ENCODE data around the gene SDK1. TPM values are rescaled to one million over a fixed set of nuclear protein-coding genes. Genes with fewer than 3 reads are reported as not detected.

The SDK1 gene
- total RNA-seq, 4 donors from 2014 or later: 2.0 to 9.3 (median 3.8) TPM

DNA sequence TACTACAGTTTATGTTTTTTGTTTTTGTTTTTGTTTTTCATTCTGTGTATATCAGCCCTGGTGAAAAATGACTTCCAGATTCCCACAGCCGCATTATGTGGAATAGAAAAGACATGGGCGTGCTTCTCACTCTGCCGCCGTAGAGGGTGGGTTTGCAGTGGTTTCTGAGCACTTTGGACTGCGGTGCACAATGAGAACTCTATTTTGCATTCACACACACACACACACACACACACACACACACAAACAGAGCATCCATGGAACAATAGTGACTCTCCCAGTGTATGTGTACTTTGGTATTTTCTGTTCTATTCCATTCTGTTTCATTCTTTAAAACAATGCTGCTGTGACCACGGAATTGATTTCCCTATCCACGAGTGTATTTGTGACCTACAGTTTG is 723.8 kb downstream of the SDK1 start:
- no peak for DNase-seq
- H3K27me3 ChIP-seq: peaks cover 0 to 8% (median 0%) of the 10 kb centered on the region in 4 donors
- H3K4me1 ChIP-seq: no peaks in the 10 kb centered on the region
- no peaks in the 10 kb centered on the region for H3K9me3 ChIP-seq
- intact Hi-C loops (cut with DNase I): no loop called here
- H3K36me3 ChIP-seq: no peaks in the 10 kb centered on the region
- no peak overlapping the region for H3K4me3 ChIP-seq
- no peak overlapping the region for H3K27ac ChIP-seq
- no peak for TF ChIP-seq POLR2A (IDR thresholded peaks at IDR 0.05)
- TF ChIP-seq, protein P1, sequence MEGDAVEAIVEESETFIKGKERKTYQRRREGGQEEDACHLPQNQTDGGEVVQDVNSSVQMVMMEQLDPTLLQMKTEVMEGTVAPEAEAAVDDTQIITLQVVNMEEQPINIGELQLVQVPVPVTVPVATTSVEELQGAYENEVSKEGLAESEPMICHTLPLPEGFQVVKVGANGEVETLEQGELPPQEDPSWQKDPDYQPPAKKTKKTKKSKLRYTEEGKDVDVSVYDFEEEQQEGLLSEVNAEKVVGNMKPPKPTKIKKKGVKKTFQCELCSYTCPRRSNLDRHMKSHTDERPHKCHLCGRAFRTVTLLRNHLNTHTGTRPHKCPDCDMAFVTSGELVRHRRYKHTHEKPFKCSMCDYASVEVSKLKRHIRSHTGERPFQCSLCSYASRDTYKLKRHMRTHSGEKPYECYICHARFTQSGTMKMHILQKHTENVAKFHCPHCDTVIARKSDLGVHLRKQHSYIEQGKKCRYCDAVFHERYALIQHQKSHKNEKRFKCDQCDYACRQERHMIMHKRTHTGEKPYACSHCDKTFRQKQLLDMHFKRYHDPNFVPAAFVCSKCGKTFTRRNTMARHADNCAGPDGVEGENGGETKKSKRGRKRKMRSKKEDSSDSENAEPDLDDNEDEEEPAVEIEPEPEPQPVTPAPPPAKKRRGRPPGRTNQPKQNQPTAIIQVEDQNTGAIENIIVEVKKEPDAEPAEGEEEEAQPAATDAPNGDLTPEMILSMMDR (IDR thresholded peaks at IDR 0.05): no peak
- WGBS, 2 donors: 81 to 82% methylated on average over 7 of the region's 7 CpGs

DNA sequence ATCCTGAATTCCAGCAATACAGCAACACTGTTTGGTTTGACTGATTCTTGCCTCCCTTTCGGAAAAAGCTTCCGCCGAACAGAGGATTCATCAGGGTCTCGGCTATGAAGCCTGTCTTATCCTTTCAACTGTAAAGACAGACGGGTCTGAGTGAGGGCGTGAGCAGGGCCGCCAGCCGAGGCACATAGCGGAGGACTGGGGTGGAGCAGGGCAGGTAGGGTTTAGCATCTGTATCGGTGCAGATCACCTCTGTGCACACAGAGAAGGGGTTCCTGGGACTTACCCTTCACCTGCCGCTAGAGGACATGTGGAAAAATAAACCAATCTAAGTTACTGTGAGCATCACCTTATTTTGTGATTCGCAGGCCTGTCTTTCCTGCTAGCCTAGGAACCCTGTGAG is 724.2 kb downstream of the SDK1 start:
- TF ChIP-seq POLR2A (IDR thresholded peaks at IDR 0.05): no peak
- TF ChIP-seq, protein P1 (IDR thresholded peaks at IDR 0.05): no peak
- no peaks in the 10 kb centered on the region for H3K36me3 ChIP-seq
- H3K9me3 ChIP-seq: no peaks in the 10 kb centered on the region
- H3K27ac ChIP-seq: no peak overlapping the region
- H3K27me3 ChIP-seq: peaks cover 0 to 11% (median 0%) of the 10 kb centered on the region in 4 donors
- DNase-seq: no peak
- H3K4me3 ChIP-seq: no peak overlapping the region
- intact Hi-C loops (cut with DNase I): no loop called here
- WGBS, 2 donors: 92 to 93% methylated on average over 12 of the region's 12 CpGs
- no peaks in the 10 kb centered on the region for H3K4me1 ChIP-seq

GRCh38 chr7:4025694-4026615 is 724.9 kb downstream of the SDK1 start:
- no peak for DNase-seq
- Histone ChIP-seq H3K9me3 (no peaks in the 10 kb centered on the region), H3K4me1 (no peaks in the 10 kb centered on the region), H3K36me3 (no peaks in the 10 kb centered on the region), H3K27ac (no peak overlapping the region), H3K4me3 (no peak overlapping the region), H3K27me3 (peaks cover 0 to 8% (median 0%) of the 10 kb centered on the region in 4 donors)
- intact Hi-C loops (cut with DNase I): no loop called here
- 84 to 89% methylated on average over 11 to 25 of the region's 26 CpGs for WGBS, 2 donors
- TF ChIP-seq, protein P1 (IDR thresholded peaks at IDR 0.05): no peak
- TF ChIP-seq POLR2A (IDR thresholded peaks at IDR 0.05): no peak

GRCh38 chr7:4026941-4027486 is 726.0 kb downstream of the SDK1 start:
- H3K4me1 ChIP-seq: no peaks in the 10 kb centered on the region
- no peak for TF ChIP-seq POLR2A (IDR thresholded peaks at IDR 0.05)
- TF ChIP-seq, protein P1 (IDR thresholded peaks at IDR 0.05): no peak
- H3K4me3 ChIP-seq: no peak overlapping the region
- WGBS, 2 donors: 92 to 95% methylated on average over 6 to 9 of the region's 10 CpGs
- no peak for DNase-seq
- H3K27me3 ChIP-seq: peaks cover 0 to 8% (median 0%) of the 10 kb centered on the region in 4 donors
- H3K9me3 ChIP-seq: no peaks in the 10 kb centered on the region
- H3K27ac ChIP-seq: no peak overlapping the region
- no peaks in the 10 kb centered on the region for H3K36me3 ChIP-seq
- intact Hi-C loops (cut with DNase I): no loop called here

- intact Hi-C loops (cut with DNase I): no loop called here
- Histone ChIP-seq H3K36me3 (no peaks in the 10 kb centered on the region), H3K9me3 (no peaks in the 10 kb centered on the region), H3K4me3 (no peak overlapping the region), H3K27ac (no peak overlapping the region), H3K4me1 (no peaks in the 10 kb centered on the region), H3K27me3 (peaks cover 0 to 8% (median 0%) of the 10 kb centered on the region in 4 donors)
- WGBS, 2 donors: 55 to 79% methylated on average over 4 of the region's 4 CpGs
- TF ChIP-seq POLR2A (IDR thresholded peaks at IDR 0.05): no peak
- TF ChIP-seq, protein P1 (IDR thresholded peaks at IDR 0.05): no peak
- DNase-seq: no peak
Measured at GRCh38 chr7:4028221-4028620, 727.2 kb downstream of the SDK1 start.
